Tibial nerve (tissue), 3 donors: ENCODE results near the gene ANKRD6.

Experiments
- CTCF ChIP-seq, 5 experiments: fragments of 200-600 bp in 3 of 5; fragments of 450-650 bp in 2 of 5; sonication (generic) in 3 of 5; IDR thresholded peaks; one replicate each; pipeline ENCODE4 v1.5.1; 2016 to 2019; ENCODE audit warnings: antibody characterized with exemption in 5 of 5, mild to moderate bottlenecking in 3 of 5, moderate library complexity in 2 of 5
- POLR2A ChIP-seq, 2 donors: fragments of 450-650 bp; IDR thresholded peaks; one replicate each; pipeline ENCODE4 v1.6.1; 2017; ENCODE audit warnings: antibody characterized with exemption in 2 of 2, mild to moderate bottlenecking in 2 of 2, moderate library complexity in 2 of 2

DNA sequence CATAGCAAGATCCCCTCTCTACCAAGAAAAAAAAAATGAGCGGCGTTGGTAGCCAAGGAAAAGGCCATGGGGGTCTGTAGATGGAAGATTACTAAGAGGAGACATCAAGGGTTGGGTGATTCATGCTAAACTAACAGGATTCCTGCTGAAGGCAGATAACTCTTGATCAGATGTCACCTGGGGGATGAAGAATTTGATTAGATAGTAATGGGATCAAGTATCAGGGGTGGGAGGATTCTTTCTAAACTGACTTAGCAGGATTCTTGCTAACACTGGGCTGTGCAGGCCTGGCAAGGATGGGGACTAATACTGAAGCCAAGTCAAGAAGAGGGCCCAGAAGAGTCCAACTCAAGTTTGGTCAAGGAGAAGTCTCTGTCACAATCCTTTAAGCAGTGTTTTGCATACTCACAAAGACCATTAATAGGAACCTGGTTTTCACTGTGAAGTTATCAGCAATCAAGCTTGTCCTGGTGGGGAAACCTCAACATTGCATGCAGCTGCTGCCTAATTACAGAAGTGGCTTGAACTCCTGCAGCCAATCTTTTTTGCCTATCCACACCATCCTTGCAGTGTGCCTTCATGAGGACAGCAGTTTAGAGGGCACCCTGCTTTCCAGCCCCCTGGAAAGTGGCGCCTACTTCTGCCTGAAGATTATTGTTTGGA, 61.3 kb downstream of the ANKRD6 start:
- TF ChIP-seq CTCF (IDR thresholded peaks at IDR 0.05) (no peak), POLR2A (IDR thresholded peaks at IDR 0.05) (no peak)
